Measurements from ENCODE around the gene IGF2BP3.
A peak's percentile ranks its signal among the peaks of the same experiment; 100 is the strongest.
"Not testable (repeated sequence)": the region's sequence is repeated elsewhere in the genome, so short reads cannot be mapped to it uniquely, and the experiment has no call there.

The IGF2BP3 gene

GRCh38 chr7:23470330-23471105 lies at the start of gene IGF2BP3:
Gene IGF2BP3, minus strand, starts transcription at chr7:23470491. Its CDS starts 381 bp downstream, at chr7:23470110.
- no peak for DNase-seq (ENCODE audit: low read depth in 1 of 2, low spot score in 1 of 2)

GRCh38 chr7:23514755-23515154 lies 44.5 kb upstream of the IGF2BP3 start:
- DNase-seq (ENCODE audit: low read depth in 1 of 2, low spot score in 1 of 2) = no peak

GRCh38 chr7:23513746-23514145 lies 43.5 kb upstream of the IGF2BP3 start:
- DNase-seq (ENCODE audit: low read depth in 1 of 2, low spot score in 1 of 2) = not testable (repeated sequence)

- DNase-seq (ENCODE audit: low read depth in 1 of 2, low spot score in 1 of 2) = no peak
Measured at GRCh38 chr7:23494009-23494408, 23.7 kb upstream of the IGF2BP3 start.

GRCh38 chr7:23491502-23491901 lies 21.2 kb upstream of the IGF2BP3 start:
- DNase-seq (ENCODE audit: low read depth in 1 of 2, low spot score in 1 of 2) = no peak

- DNase-seq (ENCODE audit: low read depth in 1 of 2, low spot score in 1 of 2) = peak in 1 of 2 donors; percentile 10
Measured at GRCh38 chr7:23490357-23491135, 20.3 kb upstream of the IGF2BP3 start.

- DNase-seq (ENCODE audit: low read depth in 1 of 2, low spot score in 1 of 2) = not testable (repeated sequence)
Measured at GRCh38 chr7:23488714-23489113, 18.4 kb upstream of the IGF2BP3 start.

- DNase-seq (ENCODE audit: low read depth in 1 of 2, low spot score in 1 of 2) = no peak
Measured at GRCh38 chr7:23487670-23488069, 17.4 kb upstream of the IGF2BP3 start.

GRCh38 chr7:23486002-23486773 lies 15.9 kb upstream of the IGF2BP3 start:
- no peak for DNase-seq (ENCODE audit: low read depth in 1 of 2, low spot score in 1 of 2)

GRCh38 chr7:23482686-23483085 lies 12.4 kb upstream of the IGF2BP3 start:
- no peak for DNase-seq (ENCODE audit: low read depth in 1 of 2, low spot score in 1 of 2)

GRCh38 chr7:23477962-23478866 lies 7.9 kb upstream of the IGF2BP3 start:
- DNase-seq (ENCODE audit: low read depth in 1 of 2, low spot score in 1 of 2) = no peak

- DNase-seq (ENCODE audit: low read depth in 1 of 2, low spot score in 1 of 2) = no peak
Measured at GRCh38 chr7:23477157-23477499, 6.8 kb upstream of the IGF2BP3 start.

GRCh38 chr7:23476286-23477156 lies 6.2 kb upstream of the IGF2BP3 start:
- DNase-seq (ENCODE audit: low read depth in 1 of 2, low spot score in 1 of 2) = no peak

- DNase-seq (ENCODE audit: low read depth in 1 of 2, low spot score in 1 of 2) = no peak
Measured at GRCh38 chr7:23475576-23475839, 5.2 kb upstream of the IGF2BP3 start.

GRCh38 chr7:23474829-23475575 lies 4.7 kb upstream of the IGF2BP3 start:
- no peak for DNase-seq (ENCODE audit: low read depth in 1 of 2, low spot score in 1 of 2)

- DNase-seq (ENCODE audit: low read depth in 1 of 2, low spot score in 1 of 2) = peak; percentile 23 to 44
Measured at GRCh38 chr7:23474094-23474828, 4.0 kb upstream of the IGF2BP3 start.

GRCh38 chr7:23473844-23474093 lies 3.5 kb upstream of the IGF2BP3 start:
- DNase-seq (ENCODE audit: low read depth in 1 of 2, low spot score in 1 of 2) = no peak

GRCh38 chr7:23472956-23473843 lies 2.9 kb upstream of the IGF2BP3 start:
- DNase-seq (ENCODE audit: low read depth in 1 of 2, low spot score in 1 of 2) = no peak
